Thoracic aorta (tissue), 2 donors: ENCODE results near the gene MSH3. TPM values are rescaled to one million over a fixed set of nuclear protein-coding genes. Genes with fewer than 3 reads are reported as not detected.

Source experiments
- ATAC-seq: fragments of 150-250 bp; one replicate; pipeline ENCODE4 v1.8.0; 2017; ENCODE audit warnings: low read depth; ENCODE audit not compliant: insufficient number of reproducible peaks, low FRiP score
- DNase-seq: peaks from one replicate; pipeline ENCODE4 v3.0.0-alpha.2; 2020; ENCODE audit warnings: low spot score
- H3K27ac ChIP-seq, 2 donors: fragments of 200-600 bp; sonication (generic); 1 replicate in 1 of 2; 2 replicates in 1 of 2; pipeline ENCODE4 v1.5.1; 2016; ENCODE audit warnings: mild to moderate bottlenecking in 2 of 2, moderate library complexity in 2 of 2
- H3K27me3 ChIP-seq: fragments of 200-600 bp; sonication (generic); replicated peaks from 2 replicates; pipeline ENCODE4 v1.6.0; 2016; ENCODE audit warnings: mild to moderate bottlenecking; ENCODE audit not compliant: insufficient read depth
- H3K36me3 ChIP-seq: fragments of 200-600 bp; sonication (generic); one replicate; pipeline ENCODE4 v1.5.1; 2016
- H3K4me1 ChIP-seq, 2 donors: fragments of 200-600 bp; sonication (generic); 1 replicate in 1 of 2; 2 replicates in 1 of 2; pipeline versions ENCODE4 v1.5.1 to v1.6.0; 2016; ENCODE audit warnings: low read depth in 2 of 2, mild to moderate bottlenecking in 1 of 2; ENCODE audit not compliant: control insufficient read depth in 1 of 2
- H3K4me3 ChIP-seq: fragments of 200-600 bp; sonication (generic); 2 replicates; pipeline ENCODE4 v1.5.1; 2016; ENCODE audit warnings: mild to moderate bottlenecking
- H3K9me3 ChIP-seq: fragments of 200-600 bp; sonication (generic); 2 replicates; pipeline ENCODE4 v1.5.1; 2016
- CTCF ChIP-seq: fragments of 200-600 bp; sonication (generic); IDR thresholded peaks from one replicate; pipeline ENCODE4 v1.5.1; 2019; ENCODE audit warnings: antibody characterized with exemption
- total RNA-seq, 2 donors: library from RNA; depleted of rRNA; stranded (reverse); fragments of >200 nt; gene quantifications; one replicate each; pipeline versions ENCODE4 v1.1.0 to v1.2.3, GENCODE V29; 2016

MSH3 gene
- total RNA-seq, 2 donors from 2014 or later, result 12.3 to 12.9 TPM

- DNase-seq (no peak), ATAC-seq (no peak)
- Histone ChIP-seq H3K27ac (no peak overlapping the region), H3K36me3 (no peaks in the 10 kb centered on the region), H3K9me3 (no peaks in the 10 kb centered on the region), H3K27me3 (no peaks in the 10 kb centered on the region), H3K4me3 (no peak overlapping the region), H3K4me1 (no peaks in the 10 kb centered on the region)
- no peak for TF ChIP-seq CTCF
Observed at GRCh38 chr5:80917631-80918030, 263.2 kb downstream of the MSH3 start.

DNA sequence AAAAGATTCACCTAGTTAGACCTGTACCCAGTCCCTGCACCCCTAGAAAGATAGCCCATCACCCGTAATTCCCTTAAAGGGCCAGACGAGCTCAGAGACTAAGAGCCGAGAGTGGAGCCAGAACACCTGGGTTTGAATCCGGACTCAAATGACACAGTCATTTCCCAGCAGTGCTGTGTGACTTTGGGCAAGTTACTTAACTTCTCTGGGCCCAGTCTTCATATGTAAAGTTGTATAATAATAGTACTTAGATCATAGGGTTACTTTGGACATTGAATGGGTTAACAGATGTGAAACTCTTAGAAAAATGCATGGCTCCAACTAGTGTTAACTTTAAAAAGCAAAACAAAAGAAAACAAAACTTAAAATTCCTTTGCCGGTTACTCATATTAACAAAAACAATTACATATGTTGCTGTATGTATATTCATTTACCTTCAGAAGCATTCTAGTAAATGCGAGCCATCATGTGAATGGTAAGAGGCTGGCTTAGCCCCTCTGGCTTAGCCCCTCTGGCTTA is 265.3 kb downstream of the MSH3 start:
- TF ChIP-seq CTCF, result no peak
- Histone ChIP-seq H3K4me3 (no peak overlapping the region), H3K27ac (no peak overlapping the region), H3K4me1 (no peaks in the 10 kb centered on the region), H3K36me3 (no peaks in the 10 kb centered on the region), H3K9me3 (no peaks in the 10 kb centered on the region), H3K27me3 (no peaks in the 10 kb centered on the region)
- no peak for DNase-seq
- ATAC-seq, result no peak

GRCh38 chr5:80920333-80920732 is 265.9 kb downstream of the MSH3 start:
- TF ChIP-seq CTCF, result no peak
- no peak for DNase-seq
- Histone ChIP-seq H3K27ac (no peak overlapping the region), H3K36me3 (no peaks in the 10 kb centered on the region), H3K27me3 (no peaks in the 10 kb centered on the region), H3K4me3 (no peak overlapping the region), H3K4me1 (no peaks in the 10 kb centered on the region), H3K9me3 (no peaks in the 10 kb centered on the region)
- ATAC-seq, result no peak

GRCh38 chr5:80921026-80921425 is 266.6 kb downstream of the MSH3 start:
- H3K36me3 ChIP-seq, result no peaks in the 10 kb centered on the region
- H3K27me3 ChIP-seq, result no peaks in the 10 kb centered on the region
- no peaks in the 10 kb centered on the region for H3K4me1 ChIP-seq
- H3K9me3 ChIP-seq, result no peaks in the 10 kb centered on the region
- no peak for TF ChIP-seq CTCF
- ATAC-seq (no peak), DNase-seq (no peak)
- no peak overlapping the region for H3K4me3 ChIP-seq
- no peak overlapping the region for H3K27ac ChIP-seq

- Histone ChIP-seq H3K27ac (no peak overlapping the region), H3K9me3 (no peaks in the 10 kb centered on the region), H3K4me3 (no peak overlapping the region), H3K36me3 (no peaks in the 10 kb centered on the region), H3K4me1 (no peaks in the 10 kb centered on the region), H3K27me3 (no peaks in the 10 kb centered on the region)
- ATAC-seq (no peak), DNase-seq (no peak)
- no peak for TF ChIP-seq CTCF
Observed at GRCh38 chr5:80925931-80926330, 271.5 kb downstream of the MSH3 start.

Other genes starting within 250 kb of the MSH3 start
- 10 to 100 TPM; 29.0 to 36.8 TPM for gene ZFYVE16, start 246.6 kb upstream of the MSH3 start, total RNA-seq
- gene FAM151B, start 166.6 kb upstream of the MSH3 start, total RNA-seq, result 1 to 10 TPM; 3.9 to 7.4 TPM
- gene ANKRD34B, start 84.4 kb upstream of the MSH3 start, total RNA-seq, result not detected
- gene DHFR, start 331 bp downstream of the MSH3 start, total RNA-seq, result 10 to 100 TPM in 1 of 2 donors, 1 to 10 TPM in 1; 9.9 to 11.9 TPM